Astrocyte of the hippocampus (primary cell): ENCODE data around the gene FOXP1.

Source experiments
- DNase-seq: peaks from one replicate; pipeline ENCODE4 v3.0.0; 2011; ENCODE audit warnings: low read depth, low spot score

Gene FOXP1

DNA sequence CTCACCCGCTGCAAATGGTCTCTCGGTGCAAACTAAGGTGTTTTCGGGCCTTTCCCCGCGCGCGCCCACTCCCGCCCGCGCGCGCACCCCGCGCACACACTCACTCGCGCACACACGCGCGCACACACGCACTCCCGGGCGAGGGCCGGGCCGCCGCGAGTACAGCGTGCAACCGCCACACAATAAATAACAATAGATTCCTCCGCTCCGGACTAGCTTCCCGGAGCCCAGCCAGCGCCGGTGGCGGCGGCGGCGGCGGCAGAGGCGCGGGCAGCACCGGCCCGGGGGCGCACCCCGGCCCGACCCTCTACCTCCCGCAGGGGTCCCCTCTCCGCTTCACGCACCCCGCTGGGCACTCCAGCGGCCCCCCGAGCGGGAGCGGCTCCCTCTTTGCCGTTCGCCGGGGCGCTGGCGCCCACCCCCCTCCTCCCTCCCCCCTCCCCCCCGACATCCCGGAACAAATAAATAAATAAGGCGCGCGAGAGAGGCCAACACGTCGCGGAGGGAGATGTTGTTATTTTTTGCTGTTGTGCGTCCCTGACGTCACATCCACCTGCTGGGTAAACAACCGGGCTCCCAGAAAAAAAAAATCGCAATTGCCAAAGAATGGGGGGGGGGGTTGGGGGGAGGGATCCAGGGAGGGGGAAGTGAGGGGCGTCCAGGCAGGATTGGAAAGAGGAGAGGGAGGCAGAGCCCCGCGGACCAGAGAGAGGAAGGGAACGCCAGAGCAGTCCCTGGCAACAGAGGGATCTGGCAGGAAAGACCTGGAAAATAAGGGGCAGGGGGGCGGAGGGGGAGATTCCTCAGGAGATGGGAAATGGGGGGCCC lies at the start of gene FOXP1:
Gene FOXP1 (minus strand): TSS at position 163 of the 828 bp plus-strand sequence. CDS start 385,347 bp downstream, outside the sequence.
- DNase-seq: peak; percentile 84

DNA sequence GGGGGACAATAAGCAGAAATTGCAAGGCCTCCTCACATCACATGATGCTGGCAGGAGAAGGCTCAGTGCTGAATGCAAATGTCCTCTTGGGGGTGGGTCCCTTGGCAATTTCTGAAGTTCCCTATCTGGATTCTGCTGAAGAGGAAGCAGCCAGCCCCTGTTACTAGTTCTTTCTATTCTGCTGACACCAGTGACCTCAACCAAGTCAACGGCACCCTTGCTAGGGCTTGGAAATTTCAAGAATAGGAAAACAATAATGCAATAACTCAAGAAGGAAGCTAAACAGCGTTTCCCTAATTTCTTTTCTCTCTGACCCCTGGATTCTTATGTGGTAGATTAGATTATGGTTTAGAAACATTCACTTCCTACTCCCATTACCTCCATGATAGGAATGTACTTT lies 46.2 kb upstream of the FOXP1 start:
- no peak for DNase-seq

DNA sequence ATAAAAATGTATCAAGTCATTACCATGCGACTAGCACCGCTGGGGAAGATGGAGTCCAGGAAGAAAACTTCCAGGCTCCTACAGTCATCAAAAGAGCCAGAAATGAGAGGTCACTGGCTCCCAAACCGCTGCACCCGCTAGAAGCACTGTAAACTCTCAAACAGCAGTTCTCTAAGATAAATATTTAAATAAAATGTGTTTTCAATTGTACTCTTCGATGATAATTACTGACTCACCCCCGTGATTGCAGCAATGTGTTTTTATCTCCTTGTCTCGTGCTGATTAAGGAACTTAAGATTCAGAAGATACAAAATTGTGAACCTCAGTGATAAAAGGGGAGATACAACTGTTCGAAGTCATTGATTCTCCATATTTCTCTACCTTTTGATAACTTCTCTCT lies 45.8 kb upstream of the FOXP1 start:
- DNase-seq: no peak

DNA sequence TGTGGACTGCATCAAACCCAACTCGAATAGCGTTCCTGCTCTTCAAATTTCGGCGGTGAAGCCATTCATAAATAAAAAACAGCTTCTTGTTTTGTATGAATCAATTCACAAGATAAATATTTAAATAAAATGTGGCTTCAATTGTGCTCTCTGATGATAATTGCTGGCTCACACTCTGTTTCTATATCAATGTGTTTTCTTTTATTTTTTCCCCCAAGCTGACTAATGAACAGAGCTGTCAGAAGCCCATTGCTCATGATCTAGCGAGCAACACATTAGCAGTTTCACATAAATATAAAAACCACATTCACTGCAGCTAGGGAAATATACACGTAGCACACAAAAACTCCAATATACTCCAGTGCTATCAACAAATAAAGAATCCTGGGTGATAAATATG lies 45.0 kb upstream of the FOXP1 start:
- DNase-seq: no peak

DNA sequence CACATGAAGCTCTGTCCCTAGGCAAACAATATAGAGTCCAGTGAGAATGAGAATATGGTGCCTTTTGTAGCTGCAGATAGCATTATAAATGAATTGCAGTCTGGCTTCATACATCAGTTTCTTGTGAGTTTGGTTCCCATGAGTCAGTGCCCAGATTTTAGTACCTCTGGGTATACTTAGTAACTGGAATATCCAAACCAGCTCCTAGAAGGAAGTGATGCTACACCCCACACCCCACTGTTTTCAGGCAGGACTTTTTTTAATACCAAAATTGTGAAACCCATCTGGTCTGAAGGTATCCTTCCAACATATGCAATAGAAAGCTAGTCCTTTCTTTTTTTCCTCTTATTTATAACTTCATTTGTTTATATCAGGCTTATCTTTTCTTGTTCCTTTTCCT lies 42.1 kb upstream of the FOXP1 start:
- DNase-seq: no peak

DNA sequence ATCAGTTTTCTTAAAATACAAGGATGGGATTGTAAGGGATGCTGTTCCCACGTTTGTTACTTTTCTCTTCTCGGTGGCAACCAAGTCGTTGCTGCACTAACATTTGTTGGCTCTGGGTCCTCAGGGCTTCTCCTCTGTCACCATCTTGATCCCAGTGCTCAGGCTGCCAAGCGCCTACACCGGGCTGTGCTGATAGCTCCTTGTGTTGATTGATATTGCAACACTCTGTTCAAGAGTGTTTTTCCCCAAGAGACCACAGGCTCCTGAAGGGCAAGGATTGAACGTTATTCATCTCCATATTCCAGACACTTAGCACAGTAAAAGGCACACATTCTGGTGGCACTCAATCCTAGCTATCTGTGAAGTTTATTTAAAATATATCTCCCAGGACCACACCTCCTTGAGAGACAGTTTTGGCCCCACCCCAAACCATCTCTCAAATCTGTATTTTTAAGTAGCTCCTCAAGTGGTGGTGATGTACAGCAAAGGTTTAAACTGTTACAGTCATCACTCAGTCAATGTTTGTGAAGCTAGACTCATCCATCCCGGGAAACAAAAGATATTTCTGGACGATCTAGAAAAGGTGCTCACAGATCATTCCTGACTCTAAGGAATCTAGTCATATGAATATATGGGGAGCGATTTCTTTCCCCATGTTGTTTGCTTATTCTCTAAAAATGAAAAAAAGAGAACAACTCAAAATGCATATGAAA lies 38.5 kb upstream of the FOXP1 start:
- no peak for DNase-seq

- DNase-seq: no peak
Measured at GRCh38 chr3:71618538-71618937, 35.0 kb upstream of the FOXP1 start.

DNA sequence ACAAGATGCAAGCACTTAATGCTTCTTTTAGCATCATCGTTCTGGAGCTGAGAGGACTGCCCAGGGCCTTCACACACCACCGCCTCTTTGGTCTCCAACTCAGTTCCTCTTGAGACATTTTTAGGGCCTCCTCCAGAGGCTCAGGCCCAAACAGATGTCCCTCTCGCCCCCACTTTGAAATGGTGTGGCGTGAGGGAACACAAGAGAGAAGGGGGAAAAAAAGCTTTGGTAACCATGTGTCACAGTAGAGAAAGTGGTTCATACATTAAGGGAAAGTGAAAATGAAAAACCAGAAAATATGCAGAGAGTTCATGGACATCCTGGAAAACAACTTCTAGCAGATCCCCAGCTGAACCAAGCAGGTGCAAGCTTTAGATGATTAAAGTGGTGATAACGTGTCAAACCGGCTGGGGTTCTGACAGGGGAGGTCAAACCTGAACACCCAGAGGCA lies 33.1 kb upstream of the FOXP1 start:
- no peak for DNase-seq

DNA sequence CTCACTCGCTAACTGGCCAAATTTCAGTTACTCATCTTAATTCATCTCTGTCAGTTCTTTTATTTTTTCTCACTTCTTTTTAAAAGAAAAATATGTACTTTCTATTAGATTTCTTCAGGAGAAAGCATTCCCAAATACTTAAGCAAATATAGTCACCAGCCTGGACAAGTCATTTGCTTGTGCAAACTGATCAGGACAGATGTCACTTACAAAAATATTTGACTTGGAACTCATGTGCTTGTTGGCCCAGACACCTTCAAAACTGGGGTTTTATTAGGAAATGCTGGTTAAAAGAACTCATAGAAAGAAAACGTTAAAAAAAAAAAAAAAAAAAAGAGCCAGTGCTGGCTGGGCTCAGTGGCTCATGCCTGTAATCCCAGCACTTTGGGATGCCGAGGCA lies 31.3 kb upstream of the FOXP1 start:
- no peak for DNase-seq

GRCh38 chr3:71614426-71614825 lies 30.9 kb upstream of the FOXP1 start:
- no peak for DNase-seq

- DNase-seq: no peak
Measured at GRCh38 chr3:71611099-71611498, 27.6 kb upstream of the FOXP1 start.

GRCh38 chr3:71607364-71607763 lies 23.8 kb upstream of the FOXP1 start:
- DNase-seq: no peak

- no peak for DNase-seq
Measured at GRCh38 chr3:71606582-71606981, 23.1 kb upstream of the FOXP1 start.

DNA sequence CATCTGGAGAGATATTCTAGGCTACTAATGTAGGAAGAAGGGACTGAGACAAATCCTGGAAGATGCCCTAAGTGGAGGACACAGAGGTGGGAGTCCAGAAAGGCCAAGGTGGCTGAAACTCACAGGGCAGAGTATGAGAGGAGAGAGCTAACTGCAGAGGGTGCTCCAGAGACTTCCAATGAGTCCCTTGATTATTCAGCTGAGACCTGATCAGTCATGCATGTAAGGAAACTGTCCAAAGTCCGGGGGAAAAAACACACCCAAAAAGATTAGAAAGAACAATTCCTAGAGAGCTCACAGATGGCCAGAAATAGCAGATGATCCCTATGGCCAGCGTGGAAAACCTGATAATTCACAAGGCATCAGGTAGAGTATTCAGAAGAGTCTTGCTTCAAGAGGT lies 18.7 kb upstream of the FOXP1 start:
- DNase-seq: no peak

DNA sequence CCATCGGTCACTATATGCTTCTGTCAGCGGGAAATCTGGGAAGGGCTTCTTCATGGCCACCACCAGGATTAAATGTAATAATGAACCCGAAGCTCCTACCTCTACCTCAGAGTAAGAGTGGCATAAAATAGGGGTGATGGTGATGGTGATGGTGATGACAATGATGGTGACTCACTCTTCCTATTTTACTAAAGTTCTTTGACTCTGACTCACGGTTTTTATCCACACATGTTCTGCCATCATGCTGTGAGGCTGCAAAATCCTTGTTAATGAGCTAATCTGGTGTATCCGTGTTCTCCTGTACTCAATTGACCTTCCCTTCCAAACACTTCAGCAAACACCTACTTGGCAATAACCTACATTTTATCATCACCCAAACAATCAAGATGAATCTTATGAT lies 18.3 kb upstream of the FOXP1 start:
- peak; percentile 63 for DNase-seq

DNA sequence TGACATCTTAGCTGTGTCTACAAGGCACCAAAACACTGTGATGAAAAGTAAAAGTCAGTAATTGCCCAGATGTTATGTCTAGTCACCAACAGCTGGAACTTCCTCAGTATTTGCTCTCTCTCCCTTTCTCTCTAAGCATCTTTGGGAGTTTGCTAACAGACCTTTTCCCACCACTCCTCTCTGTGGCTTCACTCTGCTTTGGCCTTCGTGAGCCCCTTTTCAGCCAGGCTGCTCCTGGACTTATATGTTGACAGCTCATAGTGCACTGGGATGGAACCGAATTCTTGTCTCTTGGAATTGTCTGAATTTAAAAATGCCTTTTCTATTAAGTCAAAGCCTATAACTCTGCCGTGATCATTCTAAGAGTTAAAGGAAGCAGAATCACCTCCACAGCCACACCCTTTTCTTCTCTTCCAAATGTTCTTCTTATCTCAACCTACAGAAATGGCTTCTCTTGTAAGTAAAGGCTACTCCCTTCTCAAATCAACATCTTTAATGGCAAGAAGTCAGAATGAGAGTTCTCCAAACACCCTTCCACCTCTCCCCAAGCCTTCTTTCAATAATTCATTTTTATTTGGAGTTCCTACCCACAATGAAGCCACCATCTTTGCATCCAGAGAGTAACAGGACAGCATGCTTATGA lies 17.2 kb upstream of the FOXP1 start:
- no peak for DNase-seq

- DNase-seq: no peak
Measured at GRCh38 chr3:71599416-71599815, 15.9 kb upstream of the FOXP1 start.

GRCh38 chr3:71598292-71598691 lies 14.8 kb upstream of the FOXP1 start:
- no peak for DNase-seq

- DNase-seq: no peak
Measured at GRCh38 chr3:71597286-71597685, 13.8 kb upstream of the FOXP1 start.

- no peak for DNase-seq
Measured at GRCh38 chr3:71593106-71593505, 9.6 kb upstream of the FOXP1 start.

DNA sequence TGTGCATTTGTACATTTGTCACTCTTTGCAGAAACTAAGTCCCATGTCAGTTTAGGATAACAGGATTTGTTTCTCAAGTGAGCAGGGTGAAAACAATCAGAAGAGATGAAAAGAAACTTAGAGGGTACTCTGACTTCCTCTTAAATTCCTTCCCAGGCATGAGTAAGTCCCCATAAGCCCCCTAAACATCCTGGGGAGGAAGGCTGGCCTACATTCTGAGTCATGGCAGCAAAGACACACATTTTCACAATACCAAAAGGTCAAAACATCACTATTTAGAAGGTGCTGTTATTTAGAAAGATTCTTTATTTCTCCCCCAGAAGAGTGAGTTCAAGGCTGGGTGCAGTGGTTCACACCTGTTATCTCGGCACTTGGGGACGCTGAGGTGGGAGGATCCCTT lies 7.6 kb upstream of the FOXP1 start:
- no peak for DNase-seq

DNA sequence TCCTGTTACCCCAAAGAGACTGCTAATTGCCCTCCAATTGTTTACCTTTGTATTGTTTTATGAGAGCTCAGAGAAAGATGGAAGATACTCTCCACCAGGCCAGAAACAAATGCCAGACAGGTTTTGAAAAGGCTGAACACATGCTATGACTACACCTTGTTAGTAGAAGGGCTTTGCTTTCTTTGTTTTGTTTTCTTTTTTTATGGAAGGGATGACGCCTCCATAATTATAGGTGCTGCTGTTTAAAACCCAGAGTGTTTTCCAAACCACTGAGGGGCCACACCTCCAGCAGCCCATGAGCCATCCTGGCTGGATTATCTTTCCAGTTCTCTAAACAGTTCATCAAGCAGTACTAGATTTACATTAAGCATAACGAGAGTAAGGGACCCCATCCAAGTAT lies 5.6 kb upstream of the FOXP1 start:
- DNase-seq: no peak

- no peak for DNase-seq
Measured at GRCh38 chr3:71587958-71588357, 4.4 kb upstream of the FOXP1 start.
